GM12872 (cell line): ENCODE results near the gene TRAPPC2L.

ENCODE experiments used
- TF ChIP-seq, protein P1 (sequence below): IDR thresholded peaks from 3 replicates; pipeline ENCODE4 v1.5.1; 2011; ENCODE audit warnings: low read depth, mild to moderate bottlenecking, low read length, moderate library complexity; ENCODE audit not compliant: insufficient read depth

Gene TRAPPC2L

GRCh38 chr16:88871349-88871702, 14.4 kb downstream of the TRAPPC2L start:
- TF ChIP-seq, protein P1, sequence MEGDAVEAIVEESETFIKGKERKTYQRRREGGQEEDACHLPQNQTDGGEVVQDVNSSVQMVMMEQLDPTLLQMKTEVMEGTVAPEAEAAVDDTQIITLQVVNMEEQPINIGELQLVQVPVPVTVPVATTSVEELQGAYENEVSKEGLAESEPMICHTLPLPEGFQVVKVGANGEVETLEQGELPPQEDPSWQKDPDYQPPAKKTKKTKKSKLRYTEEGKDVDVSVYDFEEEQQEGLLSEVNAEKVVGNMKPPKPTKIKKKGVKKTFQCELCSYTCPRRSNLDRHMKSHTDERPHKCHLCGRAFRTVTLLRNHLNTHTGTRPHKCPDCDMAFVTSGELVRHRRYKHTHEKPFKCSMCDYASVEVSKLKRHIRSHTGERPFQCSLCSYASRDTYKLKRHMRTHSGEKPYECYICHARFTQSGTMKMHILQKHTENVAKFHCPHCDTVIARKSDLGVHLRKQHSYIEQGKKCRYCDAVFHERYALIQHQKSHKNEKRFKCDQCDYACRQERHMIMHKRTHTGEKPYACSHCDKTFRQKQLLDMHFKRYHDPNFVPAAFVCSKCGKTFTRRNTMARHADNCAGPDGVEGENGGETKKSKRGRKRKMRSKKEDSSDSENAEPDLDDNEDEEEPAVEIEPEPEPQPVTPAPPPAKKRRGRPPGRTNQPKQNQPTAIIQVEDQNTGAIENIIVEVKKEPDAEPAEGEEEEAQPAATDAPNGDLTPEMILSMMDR = no peak

GRCh38 chr16:88871730-88872416, 14.9 kb downstream of the TRAPPC2L start:
- TF ChIP-seq, protein P1 = no peak

DNA sequence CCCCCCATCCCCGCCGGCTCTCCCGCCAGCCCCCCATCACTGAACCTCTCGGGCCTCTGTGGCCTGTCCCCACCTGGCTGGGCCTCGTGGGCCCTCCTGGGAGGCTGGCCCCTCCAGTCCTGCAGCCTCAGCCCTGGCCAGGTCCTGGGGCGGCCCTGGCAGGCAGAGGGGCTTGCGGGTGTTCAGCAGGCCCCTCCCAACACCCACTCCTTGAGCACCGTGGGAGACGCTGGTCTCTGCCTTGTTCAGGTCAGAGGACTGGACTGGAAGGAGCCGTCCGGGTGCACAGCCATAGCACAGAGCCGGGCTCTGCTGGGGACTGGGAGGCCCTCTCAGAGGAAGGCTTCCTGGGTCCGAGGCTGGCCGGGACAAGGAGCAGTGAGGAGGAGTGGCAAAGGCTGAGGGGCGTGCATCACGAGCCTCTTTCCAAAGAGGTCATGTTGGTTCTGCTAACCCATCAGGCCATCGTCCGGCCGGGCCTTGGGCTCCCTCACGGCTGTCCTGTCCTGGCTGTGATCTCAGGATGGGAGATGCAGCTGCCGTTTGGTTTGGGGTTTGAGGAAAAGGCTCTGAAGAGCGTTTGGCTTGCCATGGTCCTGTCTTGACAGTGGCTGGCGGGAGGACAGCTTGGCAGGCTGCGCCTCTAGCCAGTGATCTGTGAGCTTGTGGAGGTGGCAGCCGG, 15.9 kb downstream of the TRAPPC2L start:
- TF ChIP-seq, protein P1 = no peak

- TF ChIP-seq, protein P1 = no peak
Measured at GRCh38 chr16:88874938-88875599, 18.1 kb downstream of the TRAPPC2L start.

DNA sequence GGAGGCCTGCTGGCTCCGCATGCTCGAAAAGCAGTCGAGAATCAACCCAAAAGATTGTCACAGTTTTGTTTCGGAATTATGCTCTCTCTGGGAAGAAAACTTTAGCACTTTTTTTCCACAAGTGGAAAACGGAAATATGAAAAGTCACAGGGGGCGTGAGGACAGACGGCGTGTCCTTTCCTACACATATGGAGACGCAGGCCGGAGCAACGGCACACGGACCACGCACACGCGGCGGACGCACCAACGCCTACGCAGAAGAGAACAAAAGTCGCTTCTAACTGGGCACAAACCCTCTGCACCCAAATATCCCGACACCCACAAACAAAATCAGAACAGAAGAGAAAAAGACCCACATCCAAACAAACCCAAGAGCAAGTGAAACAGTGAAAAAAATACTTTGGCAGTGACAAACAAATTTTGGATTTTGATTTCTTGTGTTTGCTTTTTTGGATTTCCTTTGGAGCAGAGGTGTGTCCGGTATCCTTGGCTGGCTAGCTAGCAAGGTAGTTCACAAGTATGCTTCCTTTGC, 18.8 kb downstream of the TRAPPC2L start:
- TF ChIP-seq, protein P1 = no peak

DNA sequence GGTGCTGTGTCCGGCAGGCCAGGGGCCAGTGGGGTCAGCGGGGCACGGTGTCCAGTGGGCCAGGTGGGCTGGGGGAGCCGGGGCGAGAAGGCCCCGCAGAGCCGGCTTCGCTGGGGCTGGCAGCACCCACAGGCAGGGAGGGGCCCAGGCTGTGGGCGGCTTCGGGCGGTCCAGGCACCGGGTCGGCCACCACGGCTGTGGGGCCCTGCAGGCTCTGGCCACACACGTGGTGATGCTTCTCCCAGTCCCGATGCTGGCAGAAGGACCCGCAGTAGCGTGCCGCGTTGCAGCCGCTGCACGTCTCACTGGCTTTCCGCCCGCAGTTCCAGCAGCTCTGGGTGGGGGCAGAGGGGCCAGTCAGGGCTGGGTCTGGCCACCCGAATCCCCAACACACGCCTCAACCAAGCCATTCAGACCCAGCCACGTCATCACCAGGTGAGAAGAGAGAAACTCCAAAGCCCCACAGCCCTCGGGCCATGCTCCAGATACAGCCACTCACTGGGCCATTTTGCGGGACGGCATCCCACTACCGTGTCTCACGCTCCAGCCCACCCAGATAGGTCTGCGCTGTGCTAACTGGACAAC, 20.1 kb downstream of the TRAPPC2L start:
- TF ChIP-seq, protein P1 = no peak
